Effector CD4-positive, alpha-beta T cell (primary cell): Measurements from ENCODE around the gene PIK3CD.
"Not testable (repeated sequence)": the region's sequence is repeated elsewhere in the genome, so short reads cannot be mapped to it uniquely, and the experiment has no call there.

ENCODE experiments used
- DNase-seq: peaks from one replicate; pipeline ENCODE4 v3.0.0-alpha.2; 2020

Gene PIK3CD

GRCh38 chr1:9737671-9738070 lies 86.1 kb downstream of the PIK3CD start:
- no peak for DNase-seq

GRCh38 chr1:9744106-9744799 lies 92.7 kb downstream of the PIK3CD start:
- DNase-seq = no peak

- DNase-seq = no peak
Measured at GRCh38 chr1:9746211-9746610, 94.7 kb downstream of the PIK3CD start.

- no peak for DNase-seq
Measured at GRCh38 chr1:9746651-9747050, 95.1 kb downstream of the PIK3CD start.

- DNase-seq = not testable (repeated sequence)
Measured at GRCh38 chr1:9748391-9748790, 96.9 kb downstream of the PIK3CD start.

GRCh38 chr1:9749361-9749760 lies 97.8 kb downstream of the PIK3CD start:
- no peak for DNase-seq

GRCh38 chr1:9751971-9752370 lies 100.4 kb downstream of the PIK3CD start:
- DNase-seq = no peak

- DNase-seq = no peak
Measured at GRCh38 chr1:9753121-9753531, 101.6 kb downstream of the PIK3CD start.

- no peak for DNase-seq
Measured at GRCh38 chr1:9755441-9755995, 104.0 kb downstream of the PIK3CD start.

- DNase-seq = no peak
Measured at GRCh38 chr1:9758559-9759121, 107.1 kb downstream of the PIK3CD start.

GRCh38 chr1:9759939-9760338 lies 108.4 kb downstream of the PIK3CD start:
- DNase-seq = no peak

GRCh38 chr1:9760824-9761223 lies 109.3 kb downstream of the PIK3CD start:
- DNase-seq = no peak

GRCh38 chr1:9761855-9762254 lies 110.3 kb downstream of the PIK3CD start:
- no peak for DNase-seq

- not testable (repeated sequence) for DNase-seq
Measured at GRCh38 chr1:9762446-9762845, 110.9 kb downstream of the PIK3CD start.

- DNase-seq = no peak
Measured at GRCh38 chr1:9763914-9764313, 112.4 kb downstream of the PIK3CD start.

GRCh38 chr1:9764550-9764949 lies 113.0 kb downstream of the PIK3CD start:
- no peak for DNase-seq

- no peak for DNase-seq
Measured at GRCh38 chr1:9766759-9767442, 115.4 kb downstream of the PIK3CD start.

GRCh38 chr1:9767964-9768668 lies 116.6 kb downstream of the PIK3CD start:
- peak; percentile 3 for DNase-seq

- DNase-seq = no peak
Measured at GRCh38 chr1:9768983-9769382, 117.5 kb downstream of the PIK3CD start.

- DNase-seq = no peak
Measured at GRCh38 chr1:9770298-9770697, 118.8 kb downstream of the PIK3CD start.

- DNase-seq = no peak
Measured at GRCh38 chr1:9774712-9775679, 123.5 kb downstream of the PIK3CD start.

GRCh38 chr1:9776685-9777084 lies 125.2 kb downstream of the PIK3CD start:
- no peak for DNase-seq
